ENCODE results near the gene ARHGAP44. TPM values are rescaled to one million over a fixed set of nuclear protein-coding genes. Genes with fewer than 3 reads are reported as not detected.
A peak's percentile ranks its signal among the peaks of the same experiment; 100 is the strongest.

ARHGAP44 gene
- total and polyA plus RNA-seq, 2 of the 8 experiments (the other 6 are each of a cell fraction or from before 2014, with no cell fraction given) = 6.2 to 22.2 TPM

DNA sequence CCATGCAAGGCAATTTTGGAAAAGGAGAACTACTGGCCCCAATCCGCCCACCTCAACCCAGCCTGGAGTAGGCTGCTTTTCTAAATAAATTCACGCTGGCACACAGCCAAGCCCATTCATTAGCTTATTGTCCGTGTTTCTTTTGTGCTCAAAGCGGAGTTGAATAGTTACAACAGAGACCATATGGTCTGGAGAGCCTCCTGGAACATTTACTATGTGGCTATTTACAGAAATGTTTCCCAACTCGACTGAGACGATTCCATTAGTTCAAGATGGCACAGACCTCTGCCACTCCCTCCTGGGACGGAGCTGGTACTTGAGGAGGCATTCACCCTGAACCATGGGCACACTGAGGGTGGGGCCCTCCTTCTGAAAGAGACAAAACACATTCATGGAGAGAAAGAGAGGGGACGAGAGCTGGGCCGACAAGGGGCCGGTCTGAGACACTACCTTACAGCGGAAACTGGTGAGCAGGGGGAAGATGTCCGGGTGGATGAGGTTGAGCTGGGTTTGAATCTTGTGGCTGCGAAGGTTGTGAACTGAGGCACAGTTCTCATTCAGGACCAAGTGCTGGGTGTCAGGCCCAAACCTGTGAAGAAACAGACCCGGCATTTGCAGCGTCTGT, 212.8 kb downstream of the ARHGAP44 start:
- no peak overlapping the region for H2BK12ac ChIP-seq (ENCODE audit: low read depth, low read length)
- H2BK15ac ChIP-seq (ENCODE audit: low read length) = no peak overlapping the region
- H3K56ac ChIP-seq (replicated peaks; ENCODE audit: insufficient read length, low read depth, low read length) = no peak overlapping the region
- CTCF ChIA-PET (ENCODE audit: partially characterized antibody) = interaction anchor here (0.6 to 2.7 kb wide), 25 partner anchors 9 to 745 kb away, joined by 3 to 18 read pairs (median 4); partner anchors contain the start of gene ELAC2
- H3K18ac ChIP-seq (ENCODE audit: extremely low read depth, low read length) = no peak overlapping the region
- no peaks in the 10 kb centered on the region for H3K79me1 ChIP-seq (ENCODE audit: low read depth, low read length)
- no peaks in the 10 kb centered on the region for H3K27me3 ChIP-seq (replicated peaks in 1 of 4; ENCODE audit: control insufficient read depth in 3 of 4, extremely low read depth in 1 of 4, insufficient read depth in 3 of 4, low read length in 3 of 4)
- H2BK120ac ChIP-seq (replicated peaks; ENCODE audit: low read depth, low read length) = no peak overlapping the region
- no peak overlapping the region for H4K91ac ChIP-seq (replicated peaks; ENCODE audit: insufficient read length, low read length)
- no peak overlapping the region for H3K4me2 ChIP-seq (ENCODE audit: insufficient read depth in 1 of 2, low read depth in 2 of 2, low read length in 2 of 2)
- DNase-seq (ENCODE audit: low read depth in 1 of 2, low spot score in 2 of 2) (no peak), FAIRE-seq (no peak)
- no peak overlapping the region for H3K9ac ChIP-seq (replicated peaks in 1 of 4; ENCODE audit: extremely low read depth in 1 of 4, low read depth in 3 of 4, low read length in 3 of 4)
- H3K4ac ChIP-seq (replicated peaks; ENCODE audit: insufficient read length, low read depth, low read length) = no peak overlapping the region
- no peak overlapping the region for H2BK20ac ChIP-seq (ENCODE audit: low read length)
- H3K14ac ChIP-seq (ENCODE audit: insufficient read length) = no peak overlapping the region
- H3K4me1 ChIP-seq (replicated peaks in 1 of 4; ENCODE audit: control insufficient read depth in 3 of 4, insufficient read depth in 4 of 4, low read length in 3 of 4) = no peaks in the 10 kb centered on the region
- H2BK5ac ChIP-seq (ENCODE audit: low read depth, low read length) = no peak overlapping the region
- H4K20me1 ChIP-seq (replicated peaks in 1 of 2; ENCODE audit: control insufficient read depth in 1 of 2, insufficient read depth in 2 of 2, low read length in 2 of 2) = peaks cover 1 to 11% of the 10 kb centered on the region in 2 experiments
- H2AK5ac ChIP-seq (ENCODE audit: low read depth, low read length) = no peak overlapping the region
- no peak overlapping the region for H3K4me3 ChIP-seq (ENCODE audit: extremely low read depth in 1 of 4, insufficient read depth in 2 of 4, low read depth in 3 of 4, low read length in 4 of 4)
- H3K23me2 ChIP-seq (ENCODE audit: low read depth, low read length) = no peaks in the 10 kb centered on the region
- 0 out of 2 replicates have a peak overlapping the region, but pooled peaks have one; percentile 37 for H3K27ac ChIP-seq (ENCODE audit: low read depth, low read length)
- H3K79me2 ChIP-seq (ENCODE audit: control insufficient read depth in 1 of 2, insufficient read depth in 2 of 2, low read length in 2 of 2) = no peaks in the 10 kb centered on the region
- H3K36me3 ChIP-seq (ENCODE audit: control insufficient read depth in 2 of 4, insufficient read depth in 4 of 4, low read length in 3 of 4) = peaks cover 51 to 75% (median 68%) of the 10 kb centered on the region in 4 experiments
- H3K23ac ChIP-seq (ENCODE audit: insufficient read length) = no peak overlapping the region
- WGBS, 2 experiments (ENCODE audit: extremely low coverage in 1 of 2, insufficient coverage in 1 of 2, insufficient read length in 1 of 2, insufficient replicate concordance in 2 of 2, low coverage in 1 of 2, low lambda C conversion rate in 2 of 2, missing lambda C conversion rate in 1 of 2) = 90% methylated on average over 15 of the region's 15 CpGs; no CpG with 5 or more reads in 1 of the 2 experiments
- POLR2A ChIA-PET (ENCODE audit: partially characterized antibody) = interaction anchor here (0.8 to 3.9 kb wide), 4 partner anchors 10 to 16 kb away, joined by 3 to 12 read pairs (median 6); partner anchors contain the start of gene ELAC2
- H2AFZ ChIP-seq (ENCODE audit: low read length) = no peak overlapping the region
- no peak overlapping the region for H4K5ac ChIP-seq (ENCODE audit: insufficient read length, low read depth, low read length)
- H4K8ac ChIP-seq (ENCODE audit: extremely low read depth, insufficient read depth, low read length) = no peak overlapping the region
- no peak for TF ChIP-seq CBX5 (IDR thresholded peaks at IDR 0.05; ENCODE audit: low read depth, low read length)
- TF ChIP-seq ZNF274 (IDR thresholded peaks at IDR 0.05; ENCODE audit: borderline replicate concordance, extremely low read depth, low read length) = no peak
- no peak for TF ChIP-seq EP300 (IDR thresholded peaks at IDR 0.05; ENCODE audit: borderline replicate concordance in 1 of 2, low read depth in 2 of 2, low read length in 2 of 2)
- no peak for TF ChIP-seq RBBP5 (IDR thresholded peaks at IDR 0.05; ENCODE audit: borderline replicate concordance, low read depth, low read length)
- TF ChIP-seq BACH1 (IDR thresholded peaks at IDR 0.05; ENCODE audit: low read length) = no peak
- TF ChIP-seq JUND (IDR thresholded peaks at IDR 0.05; ENCODE audit: low read length) = no peak
- TF ChIP-seq BCL11A (IDR thresholded peaks at IDR 0.05; ENCODE audit: low read depth in 2 of 2, low read length in 2 of 2) = no peak
- no peak for TF ChIP-seq EZH2 (IDR thresholded peaks at IDR 0.05; ENCODE audit: low read depth, low read length, severe bottlenecking)
- no peak for TF ChIP-seq SP4 (IDR thresholded peaks at IDR 0.05; ENCODE audit: low read length)
- no peak for TF ChIP-seq TCF12 (IDR thresholded peaks at IDR 0.05; ENCODE audit: low read depth, low read length)
- H3K9me3 ChIP-seq (ENCODE audit: insufficient read depth in 2 of 2, low read depth in 1 of 2, low read length in 1 of 2) = no peaks in the 10 kb centered on the region

Data from H1 (cell line).